NCI-H524 (cell line): Measurements from ENCODE around the gene CNOT9.
"Not testable (repeated sequence)": the region's sequence is repeated elsewhere in the genome, so short reads cannot be mapped to it uniquely, and the experiment has no call there.

Experiments
- DNase-seq, 2 experiments: peaks; one replicate each; lab custom pipeline; 2025; lab: John Stamatoyannopoulos, UW

Gene CNOT9

GRCh38 chr2:218568190-218569037 lies at the start of gene CNOT9, which contains the start of gene USP37:
CNOT9 (plus strand) TSS chr2:218568839; CDS start chr2:218568955, 116 bp downstream.
USP37 (minus strand) TSS chr2:218568351; CDS start chr2:218558653, 9,698 bp downstream.
- peak; percentile 97 for DNase-seq

- DNase-seq: no peak
Measured at GRCh38 chr2:218518876-218519275, 49.8 kb upstream of the CNOT9 start.

- no peak for DNase-seq
Measured at GRCh38 chr2:218523651-218524050, 45.0 kb upstream of the CNOT9 start.

- not testable (repeated sequence) for DNase-seq
Measured at GRCh38 chr2:218528409-218528808, 40.2 kb upstream of the CNOT9 start.

- DNase-seq: no peak
Measured at GRCh38 chr2:218529990-218530389, 38.6 kb upstream of the CNOT9 start.

- DNase-seq: no peak
Measured at GRCh38 chr2:218536804-218537494, 31.7 kb upstream of the CNOT9 start.

GRCh38 chr2:218540015-218540414 lies 28.6 kb upstream of the CNOT9 start:
- DNase-seq: no peak

GRCh38 chr2:218546012-218546411 lies 22.6 kb upstream of the CNOT9 start:
- DNase-seq: no peak

GRCh38 chr2:218547511-218547910 lies 21.1 kb upstream of the CNOT9 start:
- DNase-seq: no peak

GRCh38 chr2:218547978-218548377 lies 20.7 kb upstream of the CNOT9 start:
- DNase-seq: no peak

GRCh38 chr2:218554225-218554624 lies 14.4 kb upstream of the CNOT9 start:
- DNase-seq: not testable (repeated sequence)

GRCh38 chr2:218555527-218555926 lies 13.1 kb upstream of the CNOT9 start:
- no peak for DNase-seq

- DNase-seq: no peak
Measured at GRCh38 chr2:218557941-218558340, 10.7 kb upstream of the CNOT9 start.

- DNase-seq: no peak
Measured at GRCh38 chr2:218558986-218559385, 9.7 kb upstream of the CNOT9 start.

- DNase-seq: no peak
Measured at GRCh38 chr2:218564056-218564455, 4.6 kb upstream of the CNOT9 start.

- DNase-seq: no peak
Measured at GRCh38 chr2:218566296-218566695, 2.3 kb upstream of the CNOT9 start.

GRCh38 chr2:218567797-218568189 lies 846 bp upstream of the CNOT9 start:
- peak in 1 of 2 experiments; percentile 55 for DNase-seq

- peak in 1 of 2 experiments; percentile 29 for DNase-seq
Measured at GRCh38 chr2:218569038-218569431, 396 bp downstream of the CNOT9 start.

GRCh38 chr2:218569661-218570500 lies 1.2 kb downstream of the CNOT9 start:
- DNase-seq: no peak

- no peak for DNase-seq
Measured at GRCh38 chr2:218570850-218571249, 2.2 kb downstream of the CNOT9 start.

GRCh38 chr2:218576854-218577253 lies 8.2 kb downstream of the CNOT9 start:
- DNase-seq: no peak
